SK-N-MC (cell line): Measurements from ENCODE around the gene WDR72.

ENCODE experiments used
- EZH2 ChIP-seq: fragments of 200-600 bp; sonication (generic); IDR thresholded peaks from one replicate; pipeline ENCODE4 v1.6.1; 2017; ENCODE audit warnings: antibody characterized with exemption
- POLR2AphosphoS5 ChIP-seq: IDR thresholded peaks from 2 replicates; pipeline ENCODE4 v1.6.1; 2012; ENCODE audit warnings: mild to moderate bottlenecking, low read depth, low read length, borderline replicate concordance

- TF ChIP-seq EZH2: no peak
- TF ChIP-seq POLR2AphosphoS5: no peak
Measured at GRCh38 chr15:53808058-53808706, 48.7 kb upstream of the WDR72 start.
